GM04503 (cell line): Measurements from ENCODE around the gene FAM117B.
"Not testable (repeated sequence)": the region's sequence is repeated elsewhere in the genome, so short reads cannot be mapped to it uniquely, and the experiment has no call there.

Experiments used
- DNase-seq: peaks from one replicate; pipeline ENCODE4 v3.0.0-alpha.2; 2012; ENCODE audit warnings: low read depth

FAM117B gene

GRCh38 chr2:202703091-202703490 is 68.3 kb downstream of the FAM117B start:
- DNase-seq = no peak

- no peak for DNase-seq
Observed at GRCh38 chr2:202704248-202704647, 69.5 kb downstream of the FAM117B start.

GRCh38 chr2:202705446-202706020 is 70.8 kb downstream of the FAM117B start:
- no peak for DNase-seq

DNA sequence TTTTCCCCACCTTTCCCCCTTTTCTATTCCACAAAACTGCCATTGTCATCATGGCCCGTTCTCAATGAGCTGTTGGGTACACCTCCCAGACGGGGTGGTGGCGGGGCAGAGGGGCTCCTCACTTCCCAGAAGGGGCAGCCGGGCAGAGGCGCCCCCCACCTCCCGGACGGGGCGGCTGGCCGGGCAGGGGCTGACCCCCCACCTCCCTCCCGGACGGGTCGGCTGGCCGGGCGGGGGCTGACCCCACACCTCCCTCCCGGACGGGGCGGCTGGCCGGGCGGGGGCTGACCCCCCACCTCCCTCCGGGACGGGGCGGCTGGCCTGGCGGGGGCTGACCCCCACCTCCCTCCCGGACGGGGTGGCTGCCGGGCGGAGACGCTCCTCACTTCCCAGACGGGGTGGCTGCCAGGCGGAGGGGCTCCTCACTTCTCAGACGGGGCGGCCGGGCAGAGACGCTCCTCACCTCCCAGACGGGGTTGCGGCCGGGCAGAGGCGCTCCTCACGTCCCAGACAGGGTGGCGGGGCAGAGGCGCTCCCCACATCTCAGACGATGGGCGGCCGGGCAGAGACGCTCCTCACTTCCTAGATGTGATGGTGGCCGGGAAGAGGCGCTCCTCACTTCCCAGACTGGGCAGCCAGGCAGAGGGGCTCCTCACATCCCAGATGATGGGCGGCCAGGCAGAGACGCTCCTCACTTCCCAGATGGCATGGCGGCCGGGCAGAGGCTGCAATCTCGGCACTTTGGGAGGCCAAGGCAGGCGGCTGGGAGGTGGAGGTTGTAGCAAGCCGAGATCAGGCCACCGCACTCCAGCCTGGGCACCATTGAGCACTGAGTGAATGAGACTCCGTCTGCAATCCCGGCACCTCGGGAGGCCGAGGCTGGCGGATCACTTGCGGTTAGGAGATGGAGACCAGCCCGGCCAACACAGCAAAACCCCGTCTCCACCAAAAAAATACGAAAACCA is 80.5 kb downstream of the FAM117B start:
- not testable (repeated sequence) for DNase-seq

- no peak for DNase-seq
Observed at GRCh38 chr2:202716114-202716718, 81.4 kb downstream of the FAM117B start.

DNA sequence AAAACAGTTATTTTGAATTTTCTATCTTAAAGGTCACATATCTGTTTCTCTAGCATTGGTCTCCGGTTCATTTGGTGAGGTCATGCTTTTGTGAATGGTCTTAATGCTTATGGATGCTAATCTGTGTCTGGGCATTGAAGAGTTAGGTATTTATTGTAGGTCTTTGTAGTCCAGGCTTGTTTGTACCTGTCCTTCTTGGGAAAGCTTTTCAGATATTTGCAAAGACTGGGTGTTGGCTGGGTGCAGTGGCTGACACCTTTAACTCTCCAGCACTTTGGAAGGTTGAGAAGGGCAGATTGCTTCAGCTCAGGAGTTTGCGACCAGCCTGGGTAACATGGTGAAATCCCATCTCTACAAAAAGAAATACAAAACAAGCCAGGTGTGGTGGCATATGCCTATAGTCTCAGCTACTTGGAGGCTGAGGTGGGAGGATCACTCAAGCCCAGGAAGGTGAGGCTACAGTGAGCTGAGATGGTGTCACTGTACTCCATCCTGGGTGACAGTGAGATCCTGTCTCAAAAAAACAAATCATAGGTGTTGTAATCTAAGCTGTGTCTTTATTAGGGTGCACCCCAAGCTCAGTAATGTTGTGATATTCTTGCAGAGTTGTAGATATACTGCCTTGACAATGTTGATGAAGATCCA is 82.3 kb downstream of the FAM117B start:
- DNase-seq = no peak

GRCh38 chr2:202717598-202718310 is 83.0 kb downstream of the FAM117B start:
- DNase-seq = no peak

GRCh38 chr2:202718614-202719013 is 83.8 kb downstream of the FAM117B start:
- peak; percentile 14 for DNase-seq

- DNase-seq = no peak
Observed at GRCh38 chr2:202720226-202720625, 85.5 kb downstream of the FAM117B start.

DNA sequence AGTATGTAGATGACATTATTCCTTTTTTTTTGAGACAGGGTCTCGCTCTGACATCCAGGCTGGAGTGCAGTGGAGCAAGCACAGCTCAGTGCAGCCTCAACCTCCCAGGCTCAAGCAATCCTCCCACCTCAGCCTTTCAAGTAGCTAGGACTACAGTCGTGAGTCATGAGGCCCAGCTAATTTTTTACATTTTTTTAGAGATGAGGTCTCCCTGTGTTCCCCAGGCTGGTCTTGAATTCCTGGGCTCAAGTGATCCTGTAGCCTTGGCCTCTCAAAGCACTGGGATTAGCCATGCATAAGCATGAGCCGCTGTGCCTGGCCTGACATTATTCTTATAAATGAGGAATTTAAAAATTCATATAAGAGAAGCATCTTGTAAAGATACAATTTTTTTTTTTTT is 86.9 kb downstream of the FAM117B start:
- DNase-seq = peak; percentile 1

DNA sequence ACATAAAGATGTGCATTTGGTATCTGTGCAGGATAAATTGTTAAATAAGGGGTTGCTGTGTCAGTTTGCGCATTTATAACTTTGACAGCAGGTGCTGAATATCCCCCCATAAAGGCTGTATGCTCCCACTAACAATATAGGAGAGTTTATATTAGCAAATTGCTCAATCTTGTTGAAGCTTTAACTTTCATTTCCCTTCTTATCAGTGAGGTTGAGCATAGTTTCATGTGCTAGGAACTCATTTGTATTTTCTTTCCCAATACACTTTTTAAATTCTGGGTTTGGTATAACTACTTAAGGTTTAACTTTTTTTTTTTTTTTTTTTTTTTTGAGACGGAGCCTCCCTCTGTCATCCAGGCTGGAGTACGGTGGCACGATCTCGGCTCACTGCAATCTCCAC is 89.0 kb downstream of the FAM117B start:
- DNase-seq = no peak

GRCh38 chr2:202726070-202726469 is 91.3 kb downstream of the FAM117B start:
- DNase-seq = no peak

DNA sequence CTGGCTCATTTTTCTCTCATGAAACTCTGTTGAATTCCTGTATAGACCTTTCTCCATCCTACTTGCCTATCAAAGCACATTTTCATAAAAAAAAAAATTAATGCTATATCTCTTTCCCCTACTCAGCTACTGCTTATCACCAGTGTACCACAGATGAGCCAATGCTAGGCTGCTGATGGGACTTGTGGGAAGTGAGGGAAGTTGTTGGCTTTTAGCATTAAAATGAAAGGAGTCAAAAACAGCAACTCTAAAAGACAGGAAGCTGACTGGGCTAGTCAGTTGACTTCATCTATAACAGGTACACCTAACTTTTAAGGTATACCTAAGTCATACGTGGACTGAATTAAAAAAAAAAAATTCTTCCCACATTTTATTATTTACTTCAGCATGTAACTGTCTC is 102.1 kb downstream of the FAM117B start:
- no peak for DNase-seq

DNA sequence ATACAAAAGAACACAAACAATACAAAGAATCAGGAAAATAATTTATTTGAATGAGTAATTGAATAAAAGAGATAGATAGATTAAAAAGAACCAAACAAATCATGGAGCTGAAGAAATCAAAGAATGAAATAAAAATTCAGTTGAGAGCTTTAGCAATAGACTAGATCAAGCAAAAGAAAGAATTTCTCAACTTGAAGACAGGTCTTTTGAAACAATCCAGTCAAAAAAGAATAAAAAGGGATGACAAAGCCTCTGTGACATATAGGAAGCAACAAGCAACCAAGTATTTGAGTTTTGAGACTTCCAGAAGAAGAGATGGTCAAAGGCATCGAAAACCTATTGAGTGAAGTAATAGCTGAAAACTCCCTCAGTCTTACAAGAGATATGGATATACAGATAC is 108.8 kb downstream of the FAM117B start:
- DNase-seq = no peak

- DNase-seq = no peak
Observed at GRCh38 chr2:202749477-202749876, 114.7 kb downstream of the FAM117B start.

DNA sequence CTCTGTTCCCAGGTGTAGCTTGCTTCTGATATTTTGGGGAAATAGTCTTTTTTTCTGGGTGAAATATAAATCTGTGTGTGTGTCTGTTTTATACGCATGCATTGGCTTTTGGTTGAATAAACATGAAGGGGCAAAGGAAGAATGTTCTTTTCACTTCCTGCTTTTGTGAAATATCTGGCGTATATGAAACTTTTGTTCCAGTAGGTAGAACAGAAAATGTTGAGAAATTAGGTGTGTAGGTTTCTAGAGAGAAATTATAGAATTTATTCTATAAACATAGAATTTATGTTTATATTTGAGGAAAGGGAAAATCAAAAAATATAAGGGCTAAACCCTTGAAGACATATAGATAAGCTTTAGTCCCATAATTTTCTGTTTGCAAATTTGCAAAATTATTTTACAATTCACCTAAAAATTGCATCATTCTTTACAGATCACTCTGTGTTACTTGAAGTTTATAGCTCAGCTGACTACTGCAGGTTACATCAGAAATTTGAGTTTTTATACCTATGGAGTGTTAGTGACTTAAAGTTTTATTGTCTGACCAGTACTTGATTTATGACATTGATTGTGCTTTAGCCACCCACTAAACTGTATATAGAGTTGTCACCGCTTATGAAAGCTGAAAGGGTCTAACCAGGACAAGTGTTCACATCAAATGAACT is 116.1 kb downstream of the FAM117B start:
- no peak for DNase-seq

- DNase-seq = no peak
Observed at GRCh38 chr2:202752071-202752470, 117.3 kb downstream of the FAM117B start.

GRCh38 chr2:202754936-202755335 is 120.2 kb downstream of the FAM117B start:
- no peak for DNase-seq

DNA sequence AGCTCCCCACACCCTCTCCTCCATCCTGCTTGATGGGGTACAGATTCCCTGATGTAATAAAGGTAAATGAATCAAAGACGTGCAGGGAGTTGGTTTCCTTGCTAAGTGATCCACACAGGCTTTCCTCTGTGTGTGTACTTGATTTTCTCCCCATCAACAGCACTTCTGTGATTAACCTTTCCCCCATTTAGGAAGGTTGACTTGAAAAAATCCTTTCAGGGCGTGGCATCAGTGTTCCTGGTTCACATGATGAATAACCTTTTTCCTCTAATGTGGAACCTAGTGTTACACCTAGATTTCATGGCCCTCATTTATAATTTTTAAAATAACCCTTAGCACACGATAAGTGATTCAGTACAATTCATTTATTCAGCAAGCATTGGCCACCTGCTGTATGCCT is 121.8 kb downstream of the FAM117B start:
- no peak for DNase-seq

DNA sequence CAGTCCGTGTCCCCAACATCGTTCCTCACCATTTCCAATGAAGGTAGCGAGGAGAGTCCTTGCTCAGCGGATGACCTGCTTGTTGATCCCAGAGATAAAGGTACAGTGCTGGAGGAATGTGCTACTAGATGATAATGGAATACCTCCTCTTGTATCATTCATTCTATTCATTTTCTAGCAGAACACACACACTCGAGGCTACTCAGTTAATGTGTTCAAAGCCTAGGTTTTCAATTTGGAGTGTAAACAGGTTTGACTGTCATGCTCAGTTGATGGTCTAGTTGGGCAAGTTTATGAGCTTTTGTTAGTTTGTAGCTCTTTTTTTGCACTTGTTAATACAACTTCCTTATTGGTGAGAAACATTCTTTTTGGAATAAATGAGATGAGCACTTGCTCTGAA is 122.6 kb downstream of the FAM117B start:
- no peak for DNase-seq

- no peak for DNase-seq
Observed at GRCh38 chr2:202758128-202758527, 123.4 kb downstream of the FAM117B start.
